A673 (cell line): ENCODE measurements around the gene CST8. TPM values are rescaled to one million over a fixed set of nuclear protein-coding genes. Genes with fewer than 3 reads are reported as not detected.

ENCODE experiments used
- BruUV-seq: library from RNA; stranded (reverse); fragments of 400-500 nt; replicated peaks from 2 replicates; lab custom pipeline; 2021; lab: Mats Ljungman, UMichigan
- CTCF ChIA-PET: fragments of 300-600 bp; sonication (Branson Sonifier 250); formaldehyde crosslinking; loops from one replicate; lab custom pipeline; 2022; ENCODE audit warnings: antibody characterized with exemption; lab: Charles Lee
- POLR2A ChIA-PET: fragments of 300-600 bp; sonication (Branson Sonifier 250); formaldehyde crosslinking; loops from one replicate; lab custom pipeline; 2022; ENCODE audit warnings: antibody characterized with exemption; ENCODE audit not compliant: low non-redundant PET; lab: Charles Lee
- DNase-seq: peaks from one replicate; pipeline ENCODE4 v3.0.0-alpha.2; 2015; ENCODE audit warnings: low spot score
- H3K27ac ChIP-seq: fragments of 200-600 bp; sonication (generic); 2 replicates; pipeline ENCODE4 v1.5.1; 2016; ENCODE audit warnings: mixed run types, low read depth, mild to moderate bottlenecking, mixed read lengths, antibody characterized with exemption, low read length; ENCODE audit not compliant: poor library complexity, severe bottlenecking
- H3K27me3 ChIP-seq: fragments of 200-600 bp; sonication (generic); replicated peaks from 2 replicates; pipeline ENCODE4 v1.6.1; 2017; ENCODE audit warnings: mixed run types, low read depth, mild to moderate bottlenecking, mixed read lengths, antibody characterized with exemption, low read length; ENCODE audit not compliant: insufficient read depth, poor library complexity
- H3K36me3 ChIP-seq: fragments of 200-600 bp; sonication (generic); 2 replicates; pipeline ENCODE4 v1.6.1; 2016; ENCODE audit warnings: mixed run types, mild to moderate bottlenecking, mixed read lengths, antibody characterized with exemption, low read length; ENCODE audit not compliant: insufficient read depth, poor library complexity, severe bottlenecking
- H3K4me1 ChIP-seq: fragments of 200-600 bp; sonication (generic); 2 replicates; pipeline ENCODE4 v1.6.1; 2017; ENCODE audit warnings: mixed run types, mild to moderate bottlenecking, mixed read lengths, antibody characterized with exemption, low read length; ENCODE audit not compliant: insufficient read depth, poor library complexity, severe bottlenecking
- H3K4me3 ChIP-seq: fragments of 200-600 bp; sonication (generic); 2 replicates; pipeline ENCODE4 v1.5.1; 2016; ENCODE audit warnings: low read depth, mixed run types, mild to moderate bottlenecking, mixed read lengths, low read length; ENCODE audit not compliant: poor library complexity, severe bottlenecking
- H3K9me3 ChIP-seq: fragments of 200-600 bp; sonication (generic); 2 replicates; pipeline ENCODE4 v1.6.1; 2016; ENCODE audit warnings: mixed run types, low read depth, mild to moderate bottlenecking, mixed read lengths, antibody characterized with exemption, low read length; ENCODE audit not compliant: poor library complexity, severe bottlenecking
- EZH2 ChIP-seq: fragments of 200-600 bp; sonication (generic); IDR thresholded peaks from 2 replicates; pipeline ENCODE4 v1.6.1; 2017; ENCODE audit warnings: borderline replicate concordance, low read depth, mild to moderate bottlenecking, mixed read lengths, antibody characterized with exemption, low read length; ENCODE audit not compliant: poor library complexity, severe bottlenecking
- intact Hi-C: fragments of 100-400 bp; cut with micrococcal nuclease; formaldehyde crosslinking; loops from one replicate; pipeline ENCODE4 v1.10.0; 2022; ENCODE audit not compliant: unreplicated experiment
- total RNA-seq: library from RNA; stranded (reverse); gene quantifications from 2 replicates; pipeline ENCODE4 v1.2.3, GENCODE V29; 2021
- TF ChIP-seq, protein P1 (sequence below): fragments of 300-800, 200-600 bp; sonication (generic); conservative IDR thresholded peaks from 2 replicates; pipeline ENCODE4 v1.5.1; 2017; ENCODE audit warnings: low read depth, mild to moderate bottlenecking, antibody characterized with exemption, low read length, moderate library complexity, mixed read lengths

Gene CST8
- total RNA-seq, 1 experiment from 2014 or later: not detected

DNA sequence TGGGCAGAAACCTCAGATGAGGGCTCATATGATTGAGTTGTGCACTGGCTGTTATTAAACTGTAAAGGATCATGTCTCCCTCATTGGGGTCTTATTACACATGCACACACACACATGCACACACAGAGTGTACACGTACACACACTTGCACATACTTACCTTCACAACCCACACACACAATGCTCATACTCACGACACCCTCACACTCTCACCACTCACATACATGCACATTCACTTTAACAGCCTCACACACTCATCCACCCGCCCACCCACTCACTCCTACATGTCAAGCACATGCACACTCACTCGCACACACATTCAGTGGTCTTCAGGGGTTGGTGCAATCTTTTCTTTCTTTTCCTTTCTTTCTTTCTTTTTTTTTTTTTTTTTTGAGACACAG, 46.1 kb upstream of the CST8 start:
- DNase-seq: no peak
- no peaks in the 10 kb centered on the region for H3K9me3 ChIP-seq
- CTCF ChIA-PET: no interaction called here
- no peak overlapping the region for H3K4me3 ChIP-seq
- no peaks in the 10 kb centered on the region for H3K27me3 ChIP-seq
- H3K4me1 ChIP-seq: no peaks in the 10 kb centered on the region
- BruUV-seq: no TSS peak
- no peak for TF ChIP-seq EZH2
- TF ChIP-seq, protein P1, sequence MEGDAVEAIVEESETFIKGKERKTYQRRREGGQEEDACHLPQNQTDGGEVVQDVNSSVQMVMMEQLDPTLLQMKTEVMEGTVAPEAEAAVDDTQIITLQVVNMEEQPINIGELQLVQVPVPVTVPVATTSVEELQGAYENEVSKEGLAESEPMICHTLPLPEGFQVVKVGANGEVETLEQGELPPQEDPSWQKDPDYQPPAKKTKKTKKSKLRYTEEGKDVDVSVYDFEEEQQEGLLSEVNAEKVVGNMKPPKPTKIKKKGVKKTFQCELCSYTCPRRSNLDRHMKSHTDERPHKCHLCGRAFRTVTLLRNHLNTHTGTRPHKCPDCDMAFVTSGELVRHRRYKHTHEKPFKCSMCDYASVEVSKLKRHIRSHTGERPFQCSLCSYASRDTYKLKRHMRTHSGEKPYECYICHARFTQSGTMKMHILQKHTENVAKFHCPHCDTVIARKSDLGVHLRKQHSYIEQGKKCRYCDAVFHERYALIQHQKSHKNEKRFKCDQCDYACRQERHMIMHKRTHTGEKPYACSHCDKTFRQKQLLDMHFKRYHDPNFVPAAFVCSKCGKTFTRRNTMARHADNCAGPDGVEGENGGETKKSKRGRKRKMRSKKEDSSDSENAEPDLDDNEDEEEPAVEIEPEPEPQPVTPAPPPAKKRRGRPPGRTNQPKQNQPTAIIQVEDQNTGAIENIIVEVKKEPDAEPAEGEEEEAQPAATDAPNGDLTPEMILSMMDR: no peak
- no peak overlapping the region for H3K27ac ChIP-seq
- intact Hi-C loops: no loop called here
- POLR2A ChIA-PET: no interaction called here
- no peaks in the 10 kb centered on the region for H3K36me3 ChIP-seq

DNA sequence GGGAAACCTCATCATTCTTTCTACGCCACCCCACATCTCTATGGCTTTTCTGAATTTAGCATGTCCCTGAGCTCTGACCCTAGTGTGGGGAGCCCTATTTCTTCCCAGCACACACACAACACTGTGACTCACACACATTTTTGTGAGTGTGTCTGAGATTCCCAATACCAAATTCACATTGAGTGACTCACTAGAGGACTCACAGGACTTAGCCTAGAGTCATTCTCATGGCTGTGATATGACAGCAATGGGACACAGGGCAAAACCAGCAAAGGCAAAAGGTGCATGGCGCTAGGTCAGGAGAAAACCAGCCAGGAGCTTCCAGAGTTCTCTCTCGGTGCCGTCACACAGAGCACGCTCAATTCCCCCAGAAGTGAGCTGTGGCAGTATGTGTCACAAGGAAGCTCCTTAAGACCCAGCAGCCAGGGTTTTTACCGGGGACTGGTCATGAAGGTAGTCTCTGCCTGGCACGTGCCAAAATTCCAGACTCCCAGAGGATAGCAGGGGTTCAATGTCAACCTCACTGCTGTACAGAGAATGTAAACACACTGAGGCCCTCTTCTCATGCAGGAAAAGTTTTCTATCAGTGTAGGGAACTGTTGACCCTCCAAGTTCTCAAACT, 45.2 kb upstream of the CST8 start:
- Histone ChIP-seq H3K4me3 (no peak overlapping the region), H3K27me3 (no peaks in the 10 kb centered on the region), H3K36me3 (no peaks in the 10 kb centered on the region), H3K9me3 (no peaks in the 10 kb centered on the region), H3K27ac (no peak overlapping the region), H3K4me1 (no peaks in the 10 kb centered on the region)
- intact Hi-C loops: no loop called here
- TF ChIP-seq EZH2: no peak
- TF ChIP-seq, protein P1: no peak
- POLR2A ChIA-PET: no interaction called here
- no TSS peak for BruUV-seq
- no peak for DNase-seq
- CTCF ChIA-PET: no interaction called here

DNA sequence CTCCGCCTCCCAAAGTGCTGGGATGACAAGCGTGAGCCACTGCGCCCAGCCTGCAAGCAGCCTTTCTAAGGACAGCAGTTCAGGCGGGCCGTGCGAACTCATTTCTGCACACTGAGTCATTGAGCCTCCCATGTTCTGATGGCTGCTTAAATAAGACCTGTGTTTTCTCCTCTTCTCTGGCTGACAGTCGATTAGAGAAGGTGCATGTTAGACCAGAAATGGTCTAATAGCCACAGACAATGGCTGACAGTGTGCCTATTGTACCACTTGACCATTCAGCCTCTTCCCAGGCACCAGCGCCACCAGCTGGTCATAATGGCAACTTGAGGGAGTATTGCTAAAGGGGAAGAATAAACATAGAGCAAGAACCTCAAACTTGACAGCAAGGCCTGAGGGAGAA, 44.4 kb upstream of the CST8 start:
- Histone ChIP-seq H3K4me1 (no peaks in the 10 kb centered on the region), H3K27ac (no peak overlapping the region), H3K4me3 (no peak overlapping the region), H3K36me3 (no peaks in the 10 kb centered on the region), H3K9me3 (no peaks in the 10 kb centered on the region), H3K27me3 (no peaks in the 10 kb centered on the region)
- ChIA-PET POLR2A (no interaction called here), CTCF (interaction anchor here (0.6 to 0.7 kb wide), 2 partner anchors 351 to 723 kb away, joined by 3 read pairs; no protein-coding TSS in a partner anchor)
- BruUV-seq: no TSS peak
- TF ChIP-seq, protein P1: peak; percentile 78
- TF ChIP-seq EZH2: no peak
- intact Hi-C loops: no loop called here
- DNase-seq: peak; percentile 53
